Measurements from ENCODE around the gene CCL4.
"Not testable (repeated sequence)": the region's sequence is repeated elsewhere in the genome, so short reads cannot be mapped to it uniquely, and the experiment has no call there.

DNA sequence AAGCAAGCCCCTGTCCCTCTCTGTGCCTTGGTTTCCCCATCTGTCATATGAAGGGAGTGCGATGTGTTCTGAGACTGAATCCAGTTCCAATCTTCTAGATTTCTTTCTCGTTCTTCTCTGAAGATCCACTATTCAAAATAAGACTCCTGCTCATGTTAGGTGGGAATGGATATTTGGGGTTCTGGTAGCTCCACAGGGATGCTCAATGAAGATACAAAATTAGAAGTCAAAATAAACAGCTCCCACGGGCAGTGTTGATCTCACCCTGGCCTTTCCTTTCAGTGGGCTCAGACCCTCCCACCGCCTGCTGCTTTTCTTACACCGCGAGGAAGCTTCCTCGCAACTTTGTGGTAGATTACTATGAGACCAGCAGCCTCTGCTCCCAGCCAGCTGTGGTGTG lies 619 bp downstream of the CCL4 start:
- TF ChIP-seq CTCF (conservative IDR thresholded peaks at IDR 0.05; ENCODE audit: low read length); EZH2phosphoT487 (IDR thresholded peaks at IDR 0.05; ENCODE audit: borderline replicate concordance, low read depth, low read length): not testable (repeated sequence)
